MM.1S (cell line): ENCODE data around the gene NCF2.
A peak's percentile ranks its signal among the peaks of the same experiment; 100 is the strongest.

Experiments used
- DNase-seq: peaks from one replicate; pipeline ENCODE4 v3.0.0-alpha.2; 2015
- H2AFZ ChIP-seq: fragments of 300-600 bp; sonication (generic); 2 replicates; pipeline ENCODE4 v1.6.0; 2016; ENCODE audit warnings: antibody characterized with exemption, low read length
- H3F3A ChIP-seq: fragments of 300-600 bp; sonication (generic); 2 replicates; pipeline ENCODE4 v1.6.1; 2016; ENCODE audit warnings: mild to moderate bottlenecking, antibody characterized with exemption, low read length, moderate library complexity, mixed read lengths; ENCODE audit not compliant: insufficient read depth
- H3K27ac ChIP-seq: fragments of 300-600 bp; sonication (generic); 2 replicates; pipeline ENCODE4 v1.5.1; 2016; ENCODE audit warnings: mild to moderate bottlenecking, low read length
- H3K27me3 ChIP-seq: fragments of 300-600 bp; sonication (generic); replicated peaks from 2 replicates; pipeline ENCODE4 v1.6.0; 2016; ENCODE audit warnings: low read length; ENCODE audit not compliant: insufficient read depth
- H3K36me3 ChIP-seq: fragments of 300-600 bp; sonication (generic); replicated peaks from 2 replicates; pipeline ENCODE4 v1.6.1; 2016; ENCODE audit warnings: mild to moderate bottlenecking, low read length, mixed read lengths; ENCODE audit not compliant: insufficient read depth
- H3K4me1 ChIP-seq: fragments of 300-600 bp; sonication (generic); 2 replicates; pipeline ENCODE4 v1.6.1; 2016; ENCODE audit warnings: low read length, mixed read lengths
- H3K4me2 ChIP-seq: fragments of 300-600 bp; sonication (generic); 2 replicates; pipeline ENCODE4 v1.6.0; 2016; ENCODE audit warnings: low read depth, low read length
- H3K4me3 ChIP-seq: fragments of 300-600 bp; sonication (generic); 2 replicates; pipeline ENCODE4 v1.5.1; 2016; ENCODE audit warnings: low read length, mixed read lengths
- H3K79me2 ChIP-seq: fragments of 300-600 bp; sonication (generic); 2 replicates; pipeline ENCODE4 v1.6.1; 2016; ENCODE audit warnings: mixed run types, low read length, mixed read lengths
- H3K9ac ChIP-seq: fragments of 300-600 bp; sonication (generic); 2 replicates; pipeline ENCODE4 v1.6.1; 2016; ENCODE audit warnings: low read length, mixed read lengths
- H3K9me2 ChIP-seq: fragments of 300-600 bp; sonication (generic); replicated peaks from 2 replicates; pipeline ENCODE4 v1.6.1; 2016; ENCODE audit warnings: mild to moderate bottlenecking, low read length, mixed read lengths; ENCODE audit not compliant: insufficient read depth
- H3K9me3 ChIP-seq: fragments of 300-600 bp; sonication (generic); replicated peaks from 2 replicates; pipeline ENCODE4 v1.6.1; 2016; ENCODE audit warnings: mild to moderate bottlenecking, low read length, mixed read lengths; ENCODE audit not compliant: insufficient read depth
- H4K20me1 ChIP-seq: fragments of 300-600 bp; sonication (generic); 2 replicates; pipeline ENCODE4 v1.6.1; 2016; ENCODE audit warnings: mild to moderate bottlenecking, low read length, moderate library complexity, mixed read lengths; ENCODE audit not compliant: insufficient read depth
- CTCF ChIP-seq: fragments of 300-600 bp; sonication (generic); IDR thresholded peaks from 2 replicates; pipeline ENCODE4 v1.5.1; 2016; ENCODE audit warnings: antibody characterized with exemption, low read length, mixed read lengths
- EZH2 ChIP-seq: fragments of 300-600 bp; sonication (generic); optimal IDR thresholded peaks from 2 replicates; pipeline ENCODE3; 2017; ENCODE audit warnings: low read depth, mild to moderate bottlenecking, antibody characterized with exemption, low read length, mixed read lengths
- EZH2phosphoT487 ChIP-seq: fragments of 300-600 bp; sonication (generic); IDR thresholded peaks from 2 replicates; pipeline ENCODE4 v1.6.1; 2018; ENCODE audit warnings: antibody characterized with exemption, low read length

NCF2 gene

GRCh38 chr1:183600136-183600535 is 9.9 kb upstream of the NCF2 start:
- no peaks in the 10 kb centered on the region for H3K79me2 ChIP-seq
- no peaks in the 10 kb centered on the region for H3K9me2 ChIP-seq
- no peak overlapping the region for H2AFZ ChIP-seq
- TF ChIP-seq EZH2: no peak
- TF ChIP-seq EZH2phosphoT487: no peak
- TF ChIP-seq CTCF: no peak
- peaks cover 23% of the 10 kb centered on the region for H3K4me1 ChIP-seq
- H4K20me1 ChIP-seq: no peaks in the 10 kb centered on the region
- no peaks in the 10 kb centered on the region for H3K36me3 ChIP-seq
- no peak for DNase-seq
- no peak overlapping the region for H3K4me2 ChIP-seq
- no peaks in the 10 kb centered on the region for H3F3A ChIP-seq
- H3K9ac ChIP-seq: no peak overlapping the region
- H3K27me3 ChIP-seq: no peaks in the 10 kb centered on the region
- no peak overlapping the region for H3K27ac ChIP-seq
- no peaks in the 10 kb centered on the region for H3K9me3 ChIP-seq
- H3K4me3 ChIP-seq: no peak overlapping the region

GRCh38 chr1:183598386-183598785 is 8.1 kb upstream of the NCF2 start:
- H3K4me2 ChIP-seq: peak overlapping the region; percentile 39
- H3K9me3 ChIP-seq: no peaks in the 10 kb centered on the region
- TF ChIP-seq EZH2phosphoT487: no peak
- no peak for TF ChIP-seq EZH2
- no peak for TF ChIP-seq CTCF
- peaks cover 20% of the 10 kb centered on the region for H3K4me1 ChIP-seq
- H3K36me3 ChIP-seq: no peaks in the 10 kb centered on the region
- no peaks in the 10 kb centered on the region for H3K27me3 ChIP-seq
- DNase-seq: peak; percentile 65
- no peak overlapping the region for H3K9ac ChIP-seq
- H3K9me2 ChIP-seq: no peaks in the 10 kb centered on the region
- H2AFZ ChIP-seq: peak overlapping the region; percentile 8
- H3K79me2 ChIP-seq: no peaks in the 10 kb centered on the region
- H4K20me1 ChIP-seq: no peaks in the 10 kb centered on the region
- no peaks in the 10 kb centered on the region for H3F3A ChIP-seq
- H3K27ac ChIP-seq: peak overlapping the region; percentile 2; the same call in 1 of the 2 replicates
- H3K4me3 ChIP-seq: no peak overlapping the region

GRCh38 chr1:183597656-183598347 is 7.5 kb upstream of the NCF2 start:
- Histone ChIP-seq H2AFZ (peak overlapping the region; percentile 8), H4K20me1 (no peaks in the 10 kb centered on the region), H3K9ac (no peak overlapping the region), H3K4me3 (no peak overlapping the region), H3K79me2 (no peaks in the 10 kb centered on the region), H3K4me2 (peak overlapping the region; percentile 39; the same call in 1 of the 2 replicates), H3F3A (no peaks in the 10 kb centered on the region; the same call in 1 of the 2 replicates), H3K36me3 (no peaks in the 10 kb centered on the region), H3K9me3 (no peaks in the 10 kb centered on the region), H3K27me3 (no peaks in the 10 kb centered on the region), H3K9me2 (no peaks in the 10 kb centered on the region), H3K27ac (peak overlapping the region; percentile 2; the same call in 1 of the 2 replicates), H3K4me1 (peaks cover 25% of the 10 kb centered on the region)
- DNase-seq: no peak
- TF ChIP-seq EZH2phosphoT487: no peak
- TF ChIP-seq CTCF: no peak
- no peak for TF ChIP-seq EZH2
